Stomach (tissue), 4 donors: ENCODE measurements around the gene VPS52.
A peak's percentile ranks its signal among the peaks of the same experiment; 100 is the strongest.

ENCODE experiments used
- CTCF ChIP-seq, 7 experiments: fragments of 450-650 bp in 4 of 7; fragments of 200-600 bp in 3 of 7; sonication (generic) in 3 of 7; IDR thresholded peaks; one replicate each; pipeline ENCODE4 v1.5.1; 2016 to 2019; ENCODE audit warnings: antibody characterized with exemption in 7 of 7, control low read depth in 2 of 7, mild to moderate bottlenecking in 1 of 7
- POLR2A ChIP-seq, 4 donors: fragments of 450-650 bp; IDR thresholded peaks; one replicate each; pipeline ENCODE4 v1.6.1; 2016; ENCODE audit warnings: antibody characterized with exemption in 4 of 4, control low read depth in 2 of 4, mild to moderate bottlenecking in 1 of 4, moderate library complexity in 1 of 4
- POLR2AphosphoS5 ChIP-seq, 3 donors: sonication (generic); formaldehyde crosslinking; IDR thresholded peaks; one replicate each; pipeline ENCODE4 v1.6.1; 2016; ENCODE audit warnings: antibody characterized with exemption in 3 of 3

GRCh38 chr6:33276864-33277662 is 5.4 kb upstream of the VPS52 start, which contains the start of gene B3GALT4:
- TF ChIP-seq CTCF (IDR thresholded peaks at IDR 0.05), result peak in 5 of 7 experiments; percentile 21 to 68 (median 34)
- no peak for TF ChIP-seq POLR2A (IDR thresholded peaks at IDR 0.05)
- peak in 2 of 3 donors; percentile 77 to 90 for TF ChIP-seq POLR2AphosphoS5 (IDR thresholded peaks at IDR 0.05)
